AG09309 (cell line): ENCODE results near the gene ADCY9.
"Not testable (repeated sequence)": the region's sequence is repeated elsewhere in the genome, so short reads cannot be mapped to it uniquely, and the experiment has no call there.

Experiments used
- DNase-seq: peaks from one replicate; pipeline ENCODE4 v3.0.0-alpha.2; 2010; ENCODE audit warnings: low read depth
- H3K4me3 ChIP-seq: 2 replicates; pipeline ENCODE4 v1.5.1; 2011; ENCODE audit warnings: mild to moderate bottlenecking, low read depth, low read length, moderate library complexity; ENCODE audit not compliant: control insufficient read depth
- TF ChIP-seq, protein P1 (sequence below): IDR thresholded peaks from 2 replicates; pipeline ENCODE4 v1.5.1; 2011; ENCODE audit warnings: mild to moderate bottlenecking, low read depth, low read length, inconsistent platforms; ENCODE audit not compliant: insufficient read depth, control insufficient read depth; ENCODE audit errors: missing control alignments

Gene ADCY9

DNA sequence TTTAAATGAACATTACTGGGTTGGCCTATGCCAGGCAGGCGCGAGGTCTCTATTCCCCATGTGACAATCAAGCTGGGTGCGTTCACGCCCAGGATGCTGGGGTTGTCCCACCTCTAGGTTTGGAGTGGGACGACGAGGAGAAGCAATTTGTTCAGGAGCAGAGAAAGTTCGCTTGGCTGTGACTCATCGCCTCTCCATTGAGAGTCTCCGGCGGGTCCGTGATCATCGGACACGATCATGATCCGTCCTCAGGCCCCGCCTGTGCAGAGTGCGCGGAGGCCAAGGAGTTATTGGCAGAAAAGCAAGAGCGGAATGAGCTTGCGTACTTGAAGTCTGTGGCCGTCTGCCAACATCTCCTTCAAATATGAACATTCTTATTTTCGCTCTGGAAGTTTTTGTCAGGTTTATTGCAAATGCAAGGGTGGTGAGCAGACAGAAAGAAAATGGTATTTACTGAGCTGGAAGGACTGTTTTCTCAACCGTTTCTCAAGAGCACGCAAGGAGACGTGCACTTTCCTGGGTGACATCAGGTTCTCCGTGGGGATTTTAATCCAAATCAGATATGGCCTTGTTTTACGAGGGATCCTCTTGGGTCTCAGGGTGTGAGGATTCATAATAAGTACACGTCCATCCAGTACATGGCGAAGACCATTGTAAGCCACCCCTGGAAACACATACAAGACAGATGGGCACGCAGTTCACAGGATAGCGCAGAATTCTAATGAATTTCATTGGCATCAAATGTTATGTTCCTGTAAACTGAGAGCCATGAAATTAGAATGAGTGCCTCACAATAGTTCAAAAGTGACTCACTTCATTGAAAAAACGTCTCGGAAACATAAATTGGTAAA lies 165.7 kb downstream of the ADCY9 start:
- TF ChIP-seq, protein P1, sequence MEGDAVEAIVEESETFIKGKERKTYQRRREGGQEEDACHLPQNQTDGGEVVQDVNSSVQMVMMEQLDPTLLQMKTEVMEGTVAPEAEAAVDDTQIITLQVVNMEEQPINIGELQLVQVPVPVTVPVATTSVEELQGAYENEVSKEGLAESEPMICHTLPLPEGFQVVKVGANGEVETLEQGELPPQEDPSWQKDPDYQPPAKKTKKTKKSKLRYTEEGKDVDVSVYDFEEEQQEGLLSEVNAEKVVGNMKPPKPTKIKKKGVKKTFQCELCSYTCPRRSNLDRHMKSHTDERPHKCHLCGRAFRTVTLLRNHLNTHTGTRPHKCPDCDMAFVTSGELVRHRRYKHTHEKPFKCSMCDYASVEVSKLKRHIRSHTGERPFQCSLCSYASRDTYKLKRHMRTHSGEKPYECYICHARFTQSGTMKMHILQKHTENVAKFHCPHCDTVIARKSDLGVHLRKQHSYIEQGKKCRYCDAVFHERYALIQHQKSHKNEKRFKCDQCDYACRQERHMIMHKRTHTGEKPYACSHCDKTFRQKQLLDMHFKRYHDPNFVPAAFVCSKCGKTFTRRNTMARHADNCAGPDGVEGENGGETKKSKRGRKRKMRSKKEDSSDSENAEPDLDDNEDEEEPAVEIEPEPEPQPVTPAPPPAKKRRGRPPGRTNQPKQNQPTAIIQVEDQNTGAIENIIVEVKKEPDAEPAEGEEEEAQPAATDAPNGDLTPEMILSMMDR: no peak
- peak; percentile 91 for DNase-seq
- peak overlapping the region; percentile 23 for H3K4me3 ChIP-seq

DNA sequence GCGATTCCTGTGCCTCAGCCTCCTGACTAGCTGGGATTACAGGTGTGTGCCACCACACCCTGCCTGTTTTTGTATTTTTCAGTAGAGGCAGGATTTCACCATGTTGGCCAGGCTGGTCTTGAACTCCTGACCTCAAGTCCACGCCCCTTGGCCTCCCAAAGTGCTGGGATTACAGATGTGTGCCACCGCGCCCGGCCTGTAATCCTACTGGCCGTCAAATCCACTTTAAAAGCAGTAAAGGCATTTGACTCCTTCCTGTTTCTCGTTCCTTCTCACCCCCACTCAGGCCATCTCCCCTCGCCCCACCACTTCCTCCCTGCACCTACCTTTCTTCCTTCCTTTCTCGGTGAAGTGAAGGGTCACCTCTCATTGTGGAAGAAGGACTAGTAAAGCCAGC lies 166.3 kb downstream of the ADCY9 start:
- DNase-seq: no peak
- peak overlapping the region; percentile 23 for H3K4me3 ChIP-seq
- TF ChIP-seq, protein P1: no peak

DNA sequence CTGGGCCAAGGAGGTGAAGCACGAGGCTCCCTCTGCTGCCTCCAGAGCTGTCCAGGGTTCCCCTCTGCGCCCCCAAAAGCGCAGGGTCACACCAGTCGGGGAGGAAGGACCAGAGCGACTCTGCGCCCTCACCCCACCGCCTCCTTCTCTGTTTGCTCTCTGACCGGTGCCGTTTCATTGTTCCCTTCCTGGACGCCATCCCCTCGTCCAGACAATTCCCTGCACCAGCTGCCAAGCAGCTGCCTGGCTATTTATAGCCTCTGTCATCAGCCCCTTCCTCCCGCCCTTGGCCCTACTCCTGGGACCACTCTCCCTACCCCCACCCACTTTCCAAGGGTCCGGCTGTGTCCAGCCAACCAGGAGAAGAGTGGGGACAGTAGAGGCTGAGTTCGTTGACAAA lies 167.0 kb downstream of the ADCY9 start:
- DNase-seq: no peak
- H3K4me3 ChIP-seq: no peak overlapping the region
- TF ChIP-seq, protein P1: no peak

DNA sequence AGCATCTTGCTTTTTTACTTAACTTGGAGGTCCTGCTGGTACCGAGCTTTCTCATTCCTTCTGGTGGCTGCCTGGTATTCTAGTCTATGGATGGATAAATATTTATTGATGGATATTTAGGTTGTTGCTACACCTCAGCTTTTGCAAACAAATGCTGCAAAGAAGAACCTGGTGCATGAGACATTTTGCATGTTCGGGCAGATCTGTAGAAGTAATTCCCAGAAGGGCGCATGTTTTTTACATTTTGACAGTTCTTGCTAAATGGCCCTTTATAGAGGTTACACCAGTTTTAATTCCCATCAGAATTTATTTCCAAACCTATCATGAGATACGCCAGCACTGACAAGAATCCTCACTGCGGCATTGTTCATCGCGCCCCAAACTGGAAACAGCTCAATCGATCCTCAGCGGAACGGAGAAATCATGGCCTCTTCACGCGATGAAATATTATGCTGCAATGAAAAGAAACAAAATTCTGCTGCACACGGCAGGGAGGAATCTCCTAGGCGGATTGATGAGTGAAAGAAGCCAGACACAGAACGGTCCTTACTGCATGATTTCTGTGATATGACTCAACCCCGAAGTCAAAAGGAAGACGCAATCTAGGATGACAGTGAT lies 167.8 kb downstream of the ADCY9 start:
- DNase-seq: no peak
- H3K4me3 ChIP-seq: no peak overlapping the region
- TF ChIP-seq, protein P1: no peak

DNA sequence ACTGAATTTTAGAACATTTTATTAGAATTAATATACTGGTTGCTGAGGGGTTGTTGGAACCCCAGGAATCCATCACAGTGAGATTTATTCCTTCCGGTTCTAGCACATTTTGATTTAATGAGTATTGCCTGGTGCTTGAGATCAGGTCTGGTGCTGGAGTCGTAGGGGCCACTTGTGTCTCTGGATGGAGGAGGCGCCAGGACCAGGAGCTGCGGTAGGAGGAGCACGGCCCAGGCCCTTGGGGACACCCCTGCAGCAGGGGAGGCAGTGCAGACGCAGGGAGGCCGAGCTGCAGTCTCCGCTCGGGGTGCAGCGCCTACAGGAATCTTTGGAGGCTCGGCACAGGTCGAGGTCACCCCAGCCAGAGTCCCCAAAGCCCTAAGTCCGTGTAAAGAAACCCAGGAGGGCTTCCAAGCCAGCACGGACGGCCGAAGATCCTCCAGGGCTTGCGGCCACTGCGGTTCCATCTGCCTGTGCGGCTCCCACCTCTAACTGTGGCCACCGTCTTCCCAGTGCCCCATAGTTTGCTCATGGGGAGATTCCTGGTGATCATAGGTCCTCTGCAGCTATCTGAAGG lies 169.6 kb downstream of the ADCY9 start:
- DNase-seq: no peak
- TF ChIP-seq, protein P1: no peak
- H3K4me3 ChIP-seq: no peak overlapping the region

DNA sequence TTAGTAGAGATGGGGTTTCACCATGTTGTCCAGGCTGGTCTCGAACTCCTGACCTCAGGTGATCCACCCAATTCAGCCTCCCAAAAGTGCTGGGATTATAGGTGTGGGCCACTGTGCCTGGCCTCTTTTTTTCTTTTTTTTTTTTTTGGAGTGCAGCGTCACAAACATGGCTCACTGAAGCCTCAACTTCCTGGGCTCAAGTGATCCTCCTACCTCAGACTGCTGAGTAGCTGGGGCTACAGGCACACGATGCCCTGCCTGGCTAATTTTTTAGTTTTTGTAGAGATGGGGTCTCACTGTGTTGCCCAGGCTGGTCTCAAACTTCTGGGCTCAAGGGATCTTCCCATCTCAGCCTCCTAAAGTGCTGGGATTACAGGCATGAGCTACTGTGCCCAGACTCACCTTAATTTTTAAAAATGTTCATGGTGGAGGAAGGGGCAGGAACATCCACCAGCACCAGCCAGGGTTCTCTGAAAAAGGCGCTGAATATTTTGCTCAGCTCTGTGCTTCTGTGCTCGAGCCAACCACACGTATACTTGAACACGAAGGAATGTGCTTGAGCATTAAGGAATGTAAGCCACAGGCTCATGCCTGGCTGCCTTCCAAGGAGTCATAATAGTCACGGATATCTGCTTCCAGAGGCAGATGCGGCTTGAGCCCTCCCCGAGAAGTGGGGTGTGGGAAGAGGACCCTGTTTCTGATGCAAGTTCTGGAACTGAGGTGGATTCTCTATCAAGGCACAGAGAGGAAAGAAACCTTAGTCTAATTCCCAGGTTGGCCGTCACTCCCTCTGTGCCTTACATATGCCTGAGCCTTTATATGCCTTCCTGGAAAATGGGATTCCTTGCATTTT lies 170.3 kb downstream of the ADCY9 start:
- H3K4me3 ChIP-seq: no peak overlapping the region
- peak; percentile 96 for DNase-seq
- TF ChIP-seq, protein P1: no peak

DNA sequence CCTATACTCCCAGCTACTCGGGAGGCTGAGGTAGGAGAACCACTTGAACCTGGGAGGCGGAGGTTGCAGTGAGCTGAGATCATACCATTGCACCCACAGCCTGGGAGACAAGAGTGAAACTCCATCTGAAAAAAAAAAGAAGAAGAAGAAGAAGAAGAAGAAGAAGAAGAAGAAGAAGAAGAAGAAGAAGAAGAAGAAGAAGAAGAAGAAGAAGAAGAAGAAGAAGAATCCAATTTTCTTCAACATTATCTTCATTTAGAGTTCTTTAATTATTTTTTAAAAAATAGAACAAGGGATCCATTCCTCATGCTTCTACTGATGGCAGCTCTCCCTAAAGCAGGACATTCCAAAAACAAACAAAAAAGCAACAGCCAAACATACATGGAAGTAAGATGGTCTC lies 171.8 kb downstream of the ADCY9 start:
- not testable (repeated sequence) for H3K4me3 ChIP-seq, DNase-seq

DNA sequence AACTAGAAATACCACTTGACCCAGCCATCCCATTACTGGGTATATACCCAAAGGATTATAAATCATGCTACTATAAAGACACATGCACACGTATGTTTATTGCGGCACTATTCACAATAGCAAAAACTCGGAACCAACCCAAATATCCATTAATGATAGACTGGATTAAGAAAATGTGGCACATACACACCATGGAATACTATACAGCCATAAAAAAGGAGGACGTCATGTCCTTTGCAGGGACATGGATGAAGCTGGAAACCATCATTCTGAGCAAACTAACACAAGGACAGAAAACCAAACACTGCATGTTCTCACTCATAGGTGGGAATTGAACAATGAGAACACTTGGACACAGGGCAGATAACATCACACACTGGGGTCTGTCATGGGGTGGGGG lies 174.1 kb downstream of the ADCY9 start:
- DNase-seq, H3K4me3 ChIP-seq: not testable (repeated sequence)
